ENCODE data around the gene DNLZ.

DNLZ gene

DNA sequence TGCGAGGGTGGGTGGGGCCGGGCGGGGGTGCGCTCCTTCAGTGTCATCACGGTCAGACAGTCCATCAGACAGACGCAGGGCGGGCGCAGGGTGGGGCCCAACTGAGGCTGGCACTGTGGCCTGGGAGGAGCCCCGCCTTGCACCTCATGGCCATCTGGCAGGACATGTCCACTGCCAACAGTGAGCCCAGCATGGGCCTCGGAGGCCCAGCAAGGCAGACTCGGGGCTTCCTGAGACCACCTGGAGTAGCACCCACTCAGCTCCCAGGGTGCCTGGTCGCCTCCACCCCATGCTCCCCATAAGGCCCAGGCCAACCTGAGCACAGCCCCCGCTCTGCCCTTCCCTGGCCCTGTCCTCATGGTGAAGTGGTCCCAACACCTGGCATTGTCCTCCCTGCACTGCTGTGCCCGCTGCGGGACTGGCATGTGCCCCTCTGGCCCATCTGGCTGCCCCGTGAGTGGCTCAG is 44.7 kb downstream of the DNLZ start:
- Histone ChIP-seq H3K9me3 (ENCODE audit: insufficient read depth, low read length) (peaks cover 13% of the 10 kb centered on the region; the same call in 1 of the 2 replicates), H3F3A (ENCODE audit: insufficient read depth) (no peaks in the 10 kb centered on the region), H4K20me1 (ENCODE audit: low read depth, low read length) (no peaks in the 10 kb centered on the region), H3K79me2 (ENCODE audit: insufficient read depth, low read length) (no peaks in the 10 kb centered on the region), H3K9me2 (replicated peaks; ENCODE audit: insufficient read depth, low read length) (no peaks in the 10 kb centered on the region), H3K9ac (ENCODE audit: low read length) (no peak overlapping the region), H3K27me3 (ENCODE audit: low read length) (no peaks in the 10 kb centered on the region), H2AFZ (ENCODE audit: low read depth, low read length, severe bottlenecking) (no peak overlapping the region), H3K27ac (ENCODE audit: low read depth, low read length) (no peak overlapping the region), H3K4me3 (ENCODE audit: insufficient read depth, low read length, poor library complexity, severe bottlenecking) (no peak overlapping the region), H3K4me2 (ENCODE audit: low read depth, low read length, poor library complexity, severe bottlenecking) (no peak overlapping the region), H3K36me3 (ENCODE audit: low read length) (no peaks in the 10 kb centered on the region)
- TF ChIP-seq, protein P1, sequence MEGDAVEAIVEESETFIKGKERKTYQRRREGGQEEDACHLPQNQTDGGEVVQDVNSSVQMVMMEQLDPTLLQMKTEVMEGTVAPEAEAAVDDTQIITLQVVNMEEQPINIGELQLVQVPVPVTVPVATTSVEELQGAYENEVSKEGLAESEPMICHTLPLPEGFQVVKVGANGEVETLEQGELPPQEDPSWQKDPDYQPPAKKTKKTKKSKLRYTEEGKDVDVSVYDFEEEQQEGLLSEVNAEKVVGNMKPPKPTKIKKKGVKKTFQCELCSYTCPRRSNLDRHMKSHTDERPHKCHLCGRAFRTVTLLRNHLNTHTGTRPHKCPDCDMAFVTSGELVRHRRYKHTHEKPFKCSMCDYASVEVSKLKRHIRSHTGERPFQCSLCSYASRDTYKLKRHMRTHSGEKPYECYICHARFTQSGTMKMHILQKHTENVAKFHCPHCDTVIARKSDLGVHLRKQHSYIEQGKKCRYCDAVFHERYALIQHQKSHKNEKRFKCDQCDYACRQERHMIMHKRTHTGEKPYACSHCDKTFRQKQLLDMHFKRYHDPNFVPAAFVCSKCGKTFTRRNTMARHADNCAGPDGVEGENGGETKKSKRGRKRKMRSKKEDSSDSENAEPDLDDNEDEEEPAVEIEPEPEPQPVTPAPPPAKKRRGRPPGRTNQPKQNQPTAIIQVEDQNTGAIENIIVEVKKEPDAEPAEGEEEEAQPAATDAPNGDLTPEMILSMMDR (IDR thresholded peaks at IDR 0.05; ENCODE audit: insufficient read depth, low read length, poor library complexity, severe bottlenecking), result no peak
- TF ChIP-seq EZH2phosphoT487 (conservative IDR thresholded peaks at IDR 0.05; ENCODE audit: low read length), result no peak

DNA sequence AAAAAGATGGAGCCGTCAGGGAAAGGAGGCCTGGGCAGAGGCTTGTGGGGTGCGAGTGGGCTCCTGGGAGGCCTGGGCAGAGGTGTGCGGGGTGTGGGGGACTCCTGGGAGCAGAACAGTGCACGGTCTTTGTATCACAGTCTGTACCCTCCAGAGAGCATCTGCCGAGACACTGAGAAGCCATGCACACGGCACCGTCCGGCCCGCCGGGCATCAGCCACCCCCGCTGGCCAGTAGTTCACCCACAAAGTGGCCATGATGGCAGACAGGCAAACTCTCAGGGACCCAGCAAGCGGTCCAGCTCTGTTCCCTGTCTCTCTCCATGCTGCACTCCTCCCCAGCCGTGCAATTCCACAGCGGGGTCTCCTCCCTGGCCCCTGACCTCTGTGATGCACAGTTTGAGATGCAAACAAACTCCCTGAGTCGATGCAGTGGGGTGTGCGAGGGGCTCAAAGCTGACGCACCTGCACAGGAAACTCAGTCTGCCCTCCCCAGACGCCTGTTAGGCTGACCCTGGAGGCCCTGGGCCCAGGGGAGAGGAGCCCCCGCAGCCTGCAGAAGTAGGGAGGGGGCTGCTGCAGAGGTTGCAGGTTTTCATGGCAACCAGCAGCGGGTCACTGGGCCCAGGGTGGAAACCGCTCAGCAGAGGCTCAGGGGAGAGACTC is 45.3 kb downstream of the DNLZ start:
- H3K4me2 ChIP-seq (ENCODE audit: low read depth, low read length, poor library complexity, severe bottlenecking), result no peak overlapping the region
- no peak overlapping the region for H3K9ac ChIP-seq (ENCODE audit: low read length)
- H3K27ac ChIP-seq (ENCODE audit: low read depth, low read length), result no peak overlapping the region
- H3K27me3 ChIP-seq (ENCODE audit: low read length), result no peaks in the 10 kb centered on the region
- no peak overlapping the region for H2AFZ ChIP-seq (ENCODE audit: low read depth, low read length, severe bottlenecking)
- no peaks in the 10 kb centered on the region for H3F3A ChIP-seq (ENCODE audit: insufficient read depth)
- TF ChIP-seq EZH2phosphoT487 (conservative IDR thresholded peaks at IDR 0.05; ENCODE audit: low read length), result no peak
- TF ChIP-seq, protein P1 (IDR thresholded peaks at IDR 0.05; ENCODE audit: insufficient read depth, low read length, poor library complexity, severe bottlenecking), result no peak
- H4K20me1 ChIP-seq (ENCODE audit: low read depth, low read length), result no peaks in the 10 kb centered on the region
- H3K36me3 ChIP-seq (ENCODE audit: low read length), result no peaks in the 10 kb centered on the region
- no peaks in the 10 kb centered on the region for H3K79me2 ChIP-seq (ENCODE audit: insufficient read depth, low read length)
- no peak overlapping the region for H3K4me3 ChIP-seq (ENCODE audit: insufficient read depth, low read length, poor library complexity, severe bottlenecking)
- H3K9me2 ChIP-seq (replicated peaks; ENCODE audit: insufficient read depth, low read length), result no peaks in the 10 kb centered on the region
- H3K9me3 ChIP-seq (ENCODE audit: insufficient read depth, low read length), result peaks cover 13% of the 10 kb centered on the region; the same call in 1 of the 2 replicates

DNA sequence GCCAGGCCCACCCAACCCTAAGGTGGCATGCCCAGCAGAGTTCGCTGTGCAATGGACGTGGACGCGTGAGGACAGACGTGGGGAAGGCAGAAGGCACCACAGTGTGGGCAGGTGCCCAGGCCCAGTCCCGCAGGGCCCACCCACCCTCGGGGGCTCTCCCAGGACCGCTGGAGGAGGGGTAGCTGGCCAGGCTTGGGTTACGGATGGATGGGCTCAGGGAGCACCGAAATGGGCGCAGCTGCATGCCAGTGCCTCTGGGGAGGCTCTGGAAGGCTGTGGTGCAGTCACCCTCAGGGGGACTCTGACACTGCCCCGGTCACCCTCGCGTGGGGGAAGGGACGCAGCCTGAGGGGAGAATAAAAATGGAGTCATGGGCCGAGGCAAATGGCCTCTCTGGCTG is 45.8 kb downstream of the DNLZ start:
- no peak overlapping the region for H3K4me3 ChIP-seq (ENCODE audit: insufficient read depth, low read length, poor library complexity, severe bottlenecking)
- H4K20me1 ChIP-seq (ENCODE audit: low read depth, low read length), result no peaks in the 10 kb centered on the region
- no peak overlapping the region for H3K27ac ChIP-seq (ENCODE audit: low read depth, low read length)
- H3K36me3 ChIP-seq (ENCODE audit: low read length), result no peaks in the 10 kb centered on the region
- H2AFZ ChIP-seq (ENCODE audit: low read depth, low read length, severe bottlenecking), result no peak overlapping the region
- H3K9ac ChIP-seq (ENCODE audit: low read length), result no peak overlapping the region
- no peak for TF ChIP-seq EZH2phosphoT487 (conservative IDR thresholded peaks at IDR 0.05; ENCODE audit: low read length)
- TF ChIP-seq, protein P1 (IDR thresholded peaks at IDR 0.05; ENCODE audit: insufficient read depth, low read length, poor library complexity, severe bottlenecking), result no peak
- no peaks in the 10 kb centered on the region for H3K79me2 ChIP-seq (ENCODE audit: insufficient read depth, low read length)
- no peaks in the 10 kb centered on the region for H3K9me2 ChIP-seq (replicated peaks; ENCODE audit: insufficient read depth, low read length)
- H3F3A ChIP-seq (ENCODE audit: insufficient read depth), result no peaks in the 10 kb centered on the region
- peaks cover 13% of the 10 kb centered on the region; the same call in 1 of the 2 replicates for H3K9me3 ChIP-seq (ENCODE audit: insufficient read depth, low read length)
- no peak overlapping the region for H3K4me2 ChIP-seq (ENCODE audit: low read depth, low read length, poor library complexity, severe bottlenecking)
- H3K27me3 ChIP-seq (ENCODE audit: low read length), result no peaks in the 10 kb centered on the region
